ENCODE data around the gene LAMC2. TPM values are rescaled to one million over a fixed set of nuclear protein-coding genes. Genes with fewer than 3 reads are reported as not detected.

LAMC2 gene
- total RNA-seq, 2 experiments from 2014 or later, result 0.38 TPM; not detected in 1

GRCh38 chr1:183173828-183174227, 12.2 kb upstream of the LAMC2 start:
- intact Hi-C loops (cut with micrococcal nuclease; ENCODE audit: unreplicated experiment), result no loop called here
- Histone ChIP-seq H3K9me2 (ENCODE audit: insufficient read depth, low read length) (no peaks in the 10 kb centered on the region), H3K4me2 (ENCODE audit: low read length) (no peak overlapping the region), H3K79me2 (ENCODE audit: insufficient read depth, low read depth, low read length) (no peaks in the 10 kb centered on the region), H3K27ac (ENCODE audit: low read depth, low read length, poor library complexity, severe bottlenecking) (no peak overlapping the region), H3K36me3 (ENCODE audit: insufficient read depth, low read length) (no peaks in the 10 kb centered on the region), H4K20me1 (ENCODE audit: insufficient read depth, low read length) (no peaks in the 10 kb centered on the region), H2AFZ (ENCODE audit: low read length) (no peak overlapping the region), H3K4me3 (ENCODE audit: low read depth, low read length, poor library complexity, severe bottlenecking) (no peak overlapping the region), H3K4me1 (ENCODE audit: insufficient read depth, low read length, poor library complexity, severe bottlenecking) (no peaks in the 10 kb centered on the region), H3K9me3 (ENCODE audit: low read length) (no peaks in the 10 kb centered on the region)
- TF ChIP-seq EZH2phosphoT487 (IDR thresholded peaks at IDR 0.05; ENCODE audit: borderline replicate concordance, low read depth, low read length) (no peak), CTCF (conservative IDR thresholded peaks at IDR 0.05; ENCODE audit: low read length) (no peak)
- ChIA-PET POLR2A (interaction anchor here (1.1 kb wide), 1 partner anchor 30 kb away, joined by 3 read pairs; no protein-coding TSS in a partner anchor), CTCF (ENCODE audit: unreplicated experiment) (no interaction called here)
- BruUV-seq (replicated peaks), result no TSS peak
- no peak for DNase-seq (ENCODE audit: low spot score)

- no peaks in the 10 kb centered on the region for H4K20me1 ChIP-seq (ENCODE audit: insufficient read depth, low read length)
- H3K4me3 ChIP-seq (ENCODE audit: low read depth, low read length, poor library complexity, severe bottlenecking), result no peak overlapping the region
- H3K79me2 ChIP-seq (ENCODE audit: insufficient read depth, low read depth, low read length), result no peaks in the 10 kb centered on the region
- H3K4me2 ChIP-seq (ENCODE audit: low read length), result no peak overlapping the region
- H3K27ac ChIP-seq (ENCODE audit: low read depth, low read length, poor library complexity, severe bottlenecking), result no peak overlapping the region
- no peak overlapping the region for H2AFZ ChIP-seq (ENCODE audit: low read length)
- no peak for DNase-seq (ENCODE audit: low spot score)
- H3K9me2 ChIP-seq (ENCODE audit: insufficient read depth, low read length), result no peaks in the 10 kb centered on the region
- BruUV-seq (replicated peaks), result no TSS peak
- H3K4me1 ChIP-seq (ENCODE audit: insufficient read depth, low read length, poor library complexity, severe bottlenecking), result no peaks in the 10 kb centered on the region
- TF ChIP-seq EZH2phosphoT487 (IDR thresholded peaks at IDR 0.05; ENCODE audit: borderline replicate concordance, low read depth, low read length), result no peak
- no peak for TF ChIP-seq CTCF (conservative IDR thresholded peaks at IDR 0.05; ENCODE audit: low read length)
- ChIA-PET POLR2A (no interaction called here), CTCF (ENCODE audit: unreplicated experiment) (no interaction called here)
- intact Hi-C loops (cut with micrococcal nuclease; ENCODE audit: unreplicated experiment), result no loop called here
- no peaks in the 10 kb centered on the region for H3K9me3 ChIP-seq (ENCODE audit: low read length)
- no peaks in the 10 kb centered on the region for H3K36me3 ChIP-seq (ENCODE audit: insufficient read depth, low read length)
Observed at GRCh38 chr1:183175631-183176030, 10.4 kb upstream of the LAMC2 start.

GRCh38 chr1:183178545-183178944, 7.5 kb upstream of the LAMC2 start:
- Histone ChIP-seq H3K4me3 (ENCODE audit: low read depth, low read length, poor library complexity, severe bottlenecking) (no peak overlapping the region), H4K20me1 (ENCODE audit: insufficient read depth, low read length) (no peaks in the 10 kb centered on the region), H3K27ac (ENCODE audit: low read depth, low read length, poor library complexity, severe bottlenecking) (no peak overlapping the region), H3K4me2 (ENCODE audit: low read length) (no peak overlapping the region), H3K4me1 (ENCODE audit: insufficient read depth, low read length, poor library complexity, severe bottlenecking) (no peaks in the 10 kb centered on the region), H3K36me3 (ENCODE audit: insufficient read depth, low read length) (no peaks in the 10 kb centered on the region), H2AFZ (ENCODE audit: low read length) (no peak overlapping the region), H3K9me3 (ENCODE audit: low read length) (no peaks in the 10 kb centered on the region), H3K79me2 (ENCODE audit: insufficient read depth, low read depth, low read length) (no peaks in the 10 kb centered on the region), H3K9me2 (ENCODE audit: insufficient read depth, low read length) (no peaks in the 10 kb centered on the region)
- no TSS peak for BruUV-seq (replicated peaks)
- CTCF ChIA-PET (ENCODE audit: unreplicated experiment), result no interaction called here
- POLR2A ChIA-PET, result no interaction called here
- intact Hi-C loops (cut with micrococcal nuclease; ENCODE audit: unreplicated experiment), result no loop called here
- DNase-seq (ENCODE audit: low spot score), result no peak
- no peak for TF ChIP-seq CTCF (conservative IDR thresholded peaks at IDR 0.05; ENCODE audit: low read length)
